Brain microvascular endothelial cell (primary cell): ENCODE measurements around the gene MED31.
"Not testable (repeated sequence)": the region's sequence is repeated elsewhere in the genome, so short reads cannot be mapped to it uniquely, and the experiment has no call there.

Experiments
- DNase-seq: peaks from one replicate; pipeline ENCODE4 v3.0.0-alpha.2; 2020
- H3K27ac ChIP-seq: fragments of 250-450 bp; sonication (Bioruptor Pico); 2 replicates; pipeline ENCODE4 v1.5.1; 2020; ENCODE audit warnings: mild to moderate bottlenecking, moderate library complexity
- H3K27me3 ChIP-seq: fragments of 250-450 bp; sonication (Bioruptor Pico); replicated peaks from 2 replicates; pipeline ENCODE4 v1.5.1; 2020; ENCODE audit warnings: mild to moderate bottlenecking
- H3K36me3 ChIP-seq: fragments of 250-450 bp; sonication (Bioruptor Pico); replicated peaks from 2 replicates; pipeline ENCODE4 v1.5.1; 2020; ENCODE audit warnings: mild to moderate bottlenecking
- H3K4me3 ChIP-seq: 2 replicates; pipeline ENCODE4 v1.5.1; 2011; ENCODE audit warnings: low read depth, mild to moderate bottlenecking, control low read depth, low read length, moderate library complexity
- in situ Hi-C: cut with HindIII; loops from 2 replicates; pipeline ENCODE4 v1.10.0; 2017; ENCODE audit warnings: low sequenced_read_pairs, low pct_ligation_motif_present
- TF ChIP-seq, protein P1 (sequence below): IDR thresholded peaks from 2 replicates; pipeline ENCODE4 v1.5.1; 2011; ENCODE audit warnings: low read depth, mild to moderate bottlenecking, moderate library complexity, low read length, control low read depth, inconsistent platforms; ENCODE audit errors: missing control alignments

MED31 gene

DNA sequence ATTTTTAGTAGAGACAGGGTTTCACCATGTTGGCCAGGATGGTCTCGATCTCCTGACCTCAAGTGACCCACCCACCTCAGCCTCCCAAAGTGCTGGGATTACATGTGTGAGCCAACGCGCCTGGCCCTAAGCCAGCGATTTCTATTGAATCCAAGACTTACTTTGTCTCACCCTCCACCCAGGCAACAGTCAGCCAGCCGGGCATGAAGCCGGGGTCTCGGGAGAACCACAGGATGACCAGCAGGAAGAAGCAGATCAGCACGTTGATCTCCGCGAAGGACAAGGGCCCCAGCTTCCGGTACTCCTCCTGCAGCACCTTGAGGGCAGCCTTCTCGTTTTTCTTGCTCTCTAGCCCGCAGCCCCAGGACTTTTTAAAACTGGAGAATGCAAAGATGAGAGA lies 44.2 kb upstream of the MED31 start:
- no peaks in the 10 kb centered on the region for H3K36me3 ChIP-seq
- in situ Hi-C loops, result no loop called here
- H3K27me3 ChIP-seq, result no peaks in the 10 kb centered on the region
- TF ChIP-seq, protein P1, sequence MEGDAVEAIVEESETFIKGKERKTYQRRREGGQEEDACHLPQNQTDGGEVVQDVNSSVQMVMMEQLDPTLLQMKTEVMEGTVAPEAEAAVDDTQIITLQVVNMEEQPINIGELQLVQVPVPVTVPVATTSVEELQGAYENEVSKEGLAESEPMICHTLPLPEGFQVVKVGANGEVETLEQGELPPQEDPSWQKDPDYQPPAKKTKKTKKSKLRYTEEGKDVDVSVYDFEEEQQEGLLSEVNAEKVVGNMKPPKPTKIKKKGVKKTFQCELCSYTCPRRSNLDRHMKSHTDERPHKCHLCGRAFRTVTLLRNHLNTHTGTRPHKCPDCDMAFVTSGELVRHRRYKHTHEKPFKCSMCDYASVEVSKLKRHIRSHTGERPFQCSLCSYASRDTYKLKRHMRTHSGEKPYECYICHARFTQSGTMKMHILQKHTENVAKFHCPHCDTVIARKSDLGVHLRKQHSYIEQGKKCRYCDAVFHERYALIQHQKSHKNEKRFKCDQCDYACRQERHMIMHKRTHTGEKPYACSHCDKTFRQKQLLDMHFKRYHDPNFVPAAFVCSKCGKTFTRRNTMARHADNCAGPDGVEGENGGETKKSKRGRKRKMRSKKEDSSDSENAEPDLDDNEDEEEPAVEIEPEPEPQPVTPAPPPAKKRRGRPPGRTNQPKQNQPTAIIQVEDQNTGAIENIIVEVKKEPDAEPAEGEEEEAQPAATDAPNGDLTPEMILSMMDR, result no peak
- no peak for DNase-seq
- H3K27ac ChIP-seq, result no peak overlapping the region
- H3K4me3 ChIP-seq, result no peak overlapping the region

DNA sequence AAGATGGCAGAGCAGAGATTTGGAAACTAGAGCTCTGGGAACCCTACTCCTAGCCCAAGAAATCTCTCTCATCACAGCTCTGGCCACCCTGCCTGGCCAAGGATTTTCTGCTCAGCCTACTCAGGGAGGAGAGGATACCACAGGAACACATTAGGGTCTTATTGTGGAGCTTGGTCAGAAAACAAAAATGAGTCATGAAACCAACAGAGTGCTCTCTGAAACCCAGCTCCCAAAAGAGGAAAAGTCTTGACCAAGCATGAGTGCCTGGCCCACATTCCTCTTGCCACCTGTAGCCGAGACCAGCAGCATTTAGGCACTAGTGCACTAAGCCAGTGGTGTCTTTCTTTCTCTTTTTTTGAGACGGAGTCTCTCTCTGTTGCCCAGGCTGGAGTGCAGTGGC lies 43.6 kb upstream of the MED31 start:
- Histone ChIP-seq H3K4me3 (no peak overlapping the region), H3K36me3 (no peaks in the 10 kb centered on the region), H3K27ac (no peak overlapping the region), H3K27me3 (no peaks in the 10 kb centered on the region)
- no peak for DNase-seq
- in situ Hi-C loops, result no loop called here
- TF ChIP-seq, protein P1, result no peak

DNA sequence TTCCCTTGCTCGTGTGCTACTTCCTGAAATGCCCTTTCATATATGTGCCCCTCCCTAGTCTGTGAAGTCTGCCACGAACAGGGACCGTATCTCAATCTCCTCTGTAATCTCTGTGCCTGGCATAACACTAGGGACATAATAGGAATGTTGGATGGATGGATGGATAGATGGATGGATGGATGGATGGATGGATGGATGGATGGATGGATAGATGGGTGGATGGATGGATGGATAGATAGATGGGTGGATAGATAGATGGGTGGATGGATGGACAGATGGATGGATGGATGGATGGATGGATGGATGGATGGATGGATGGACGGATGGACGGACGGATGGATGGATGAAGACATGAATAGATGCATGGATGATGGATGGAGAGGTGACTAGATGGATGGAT lies 40.6 kb upstream of the MED31 start:
- H3K36me3 ChIP-seq, H3K4me3 ChIP-seq, DNase-seq, H3K27ac ChIP-seq, in situ Hi-C loops, H3K27me3 ChIP-seq: not testable (repeated sequence)

DNA sequence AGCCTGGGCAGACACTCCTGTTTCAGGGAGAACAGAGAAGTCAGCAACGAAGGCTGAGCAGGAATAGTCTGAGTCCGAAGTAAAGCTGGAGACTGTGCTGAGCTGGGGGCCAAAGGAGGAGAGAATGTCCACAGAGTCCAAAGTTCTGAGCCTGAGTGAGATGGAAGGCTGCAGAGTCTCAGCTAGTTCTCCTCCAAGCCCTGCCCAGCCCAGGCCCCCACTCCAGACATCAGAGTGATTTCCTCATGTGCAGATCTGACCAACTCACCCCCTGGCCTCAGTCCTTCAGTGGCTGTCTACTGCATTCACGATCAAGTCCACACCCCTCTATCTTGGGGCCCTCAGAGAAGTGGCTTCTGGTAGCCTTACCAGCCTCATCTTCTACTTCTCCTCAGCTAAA lies 40.1 kb upstream of the MED31 start:
- Histone ChIP-seq H3K27me3 (no peaks in the 10 kb centered on the region), H3K27ac (no peak overlapping the region), H3K36me3 (no peaks in the 10 kb centered on the region), H3K4me3 (no peak overlapping the region)
- TF ChIP-seq, protein P1, result no peak
- in situ Hi-C loops, result no loop called here
- DNase-seq, result no peak

DNA sequence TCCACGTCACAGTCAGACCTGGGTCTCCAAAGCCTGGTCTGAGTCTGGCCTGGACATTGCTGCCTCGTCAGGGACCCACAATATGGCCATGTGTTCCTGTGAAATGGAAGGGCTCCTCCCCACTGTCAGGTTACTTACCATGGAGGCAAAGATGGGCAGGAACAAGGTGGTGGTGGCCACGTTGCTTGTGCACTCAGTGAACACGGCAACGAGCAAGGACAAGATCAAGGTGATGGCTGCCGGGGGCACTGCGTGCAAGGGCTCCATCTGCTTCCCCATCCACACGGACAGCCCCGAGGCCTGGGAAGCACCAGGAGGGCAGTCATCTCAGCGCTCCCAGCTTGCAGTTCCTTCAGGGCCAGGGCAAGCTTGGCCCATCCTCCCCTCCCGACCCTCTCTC lies 39.2 kb upstream of the MED31 start:
- no peaks in the 10 kb centered on the region for H3K27me3 ChIP-seq
- H3K36me3 ChIP-seq, result no peaks in the 10 kb centered on the region
- no peak overlapping the region for H3K27ac ChIP-seq
- in situ Hi-C loops, result no loop called here
- TF ChIP-seq, protein P1, result no peak
- no peak overlapping the region for H3K4me3 ChIP-seq
- DNase-seq, result no peak

DNA sequence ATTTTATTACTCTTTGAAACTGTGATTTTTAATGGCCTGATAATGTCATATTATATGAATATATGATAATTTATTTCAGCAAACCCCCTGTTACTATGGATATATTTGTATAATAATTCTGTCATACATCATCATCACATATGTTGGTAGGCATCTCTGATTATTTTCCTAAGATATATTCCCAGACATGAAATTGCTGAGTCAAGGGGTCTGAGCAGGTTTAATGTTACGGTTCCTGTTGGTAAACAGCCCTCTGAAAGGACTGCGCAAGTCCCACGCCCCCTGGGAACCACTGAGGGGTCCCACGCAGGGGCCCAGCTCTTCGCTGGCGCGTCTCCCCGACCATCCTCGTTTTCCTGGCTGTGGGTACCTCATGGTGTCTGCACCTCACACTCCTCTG lies 37.5 kb upstream of the MED31 start:
- no peak overlapping the region for H3K27ac ChIP-seq
- H3K27me3 ChIP-seq, result no peaks in the 10 kb centered on the region
- no peak overlapping the region for H3K4me3 ChIP-seq
- TF ChIP-seq, protein P1, result no peak
- no peak for DNase-seq
- in situ Hi-C loops, result no loop called here
- no peaks in the 10 kb centered on the region for H3K36me3 ChIP-seq
